Left renal pelvis (tissue), 4 donors: ENCODE results near the gene THBS2. TPM values are rescaled to one million over a fixed set of nuclear protein-coding genes. Genes with fewer than 3 reads are reported as not detected.

ENCODE experiments used
- DNase-seq, 4 donors: peaks; one replicate each; pipeline ENCODE4 v3.0.0-alpha.2; 2013; ENCODE audit warnings: low read depth in 4 of 4, low spot score in 3 of 4
- polyA plus RNA-seq, 4 donors: library from polyadenylated mRNA; unstranded; fragments of 120-200 nt; gene quantifications; one replicate each; pipeline ENCODE4 v1.2.1, GENCODE V29; 2013; ENCODE audit not compliant: insufficient read length in 4 of 4

Gene THBS2
- polyA plus RNA-seq, 4 donors = 8.0 to 56.8 (median 23.2) TPM

DNA sequence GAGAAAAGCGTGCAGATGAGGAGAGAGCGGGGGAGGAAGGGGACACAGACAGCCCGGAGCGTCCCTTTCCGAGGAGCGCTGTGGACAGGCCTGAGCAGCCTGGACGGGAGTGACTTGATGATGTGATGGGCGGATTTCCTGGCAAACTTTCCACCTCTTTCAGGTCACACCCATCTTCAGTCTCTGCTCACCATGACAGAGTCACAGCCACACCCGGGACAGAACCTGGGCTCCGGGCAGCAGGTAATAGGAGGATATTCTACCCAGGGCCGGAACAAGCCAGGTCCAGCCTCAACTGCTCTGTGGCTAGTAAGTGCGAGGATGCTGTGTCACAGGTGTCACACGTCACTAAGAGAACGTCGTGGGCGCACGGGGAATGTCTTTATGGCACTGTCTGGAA lies 84.3 kb downstream of the THBS2 start:
- no peak for DNase-seq

DNA sequence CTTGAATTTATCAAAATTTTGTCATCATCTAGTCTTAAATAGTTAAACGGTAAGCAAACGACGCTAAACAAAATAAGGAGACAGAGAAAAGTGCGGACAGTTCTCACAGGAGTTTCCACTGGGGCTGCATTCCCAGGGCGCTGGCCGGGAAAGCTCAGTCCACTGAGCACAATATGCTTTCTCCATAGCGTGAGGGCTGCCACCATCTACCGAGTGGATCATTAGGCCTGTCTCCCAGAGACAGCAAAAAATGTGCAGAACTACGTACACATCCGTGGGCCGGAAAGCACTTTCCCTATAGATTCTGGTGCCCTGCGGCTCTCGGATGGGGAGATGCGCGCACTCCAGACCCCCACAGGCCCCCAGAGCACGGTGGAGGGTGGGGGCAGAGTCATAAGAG lies 84.9 kb downstream of the THBS2 start:
- DNase-seq = no peak

DNA sequence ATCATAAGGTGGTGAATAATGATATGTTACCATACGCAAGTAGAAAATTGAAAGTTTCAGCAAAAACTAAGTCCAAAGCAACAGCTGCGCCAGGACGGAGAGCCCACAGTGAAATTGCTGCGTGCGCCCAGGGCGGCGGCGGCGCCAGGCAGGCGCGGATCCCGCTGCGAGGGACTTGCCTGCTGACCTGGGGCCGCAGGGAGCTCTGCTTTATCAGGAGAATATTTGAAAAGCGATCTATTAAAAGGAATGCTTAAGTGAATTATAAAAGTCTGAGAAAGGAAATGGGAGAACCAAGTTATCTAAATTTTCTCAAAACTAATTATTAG lies 85.4 kb downstream of the THBS2 start:
- DNase-seq = no peak

DNA sequence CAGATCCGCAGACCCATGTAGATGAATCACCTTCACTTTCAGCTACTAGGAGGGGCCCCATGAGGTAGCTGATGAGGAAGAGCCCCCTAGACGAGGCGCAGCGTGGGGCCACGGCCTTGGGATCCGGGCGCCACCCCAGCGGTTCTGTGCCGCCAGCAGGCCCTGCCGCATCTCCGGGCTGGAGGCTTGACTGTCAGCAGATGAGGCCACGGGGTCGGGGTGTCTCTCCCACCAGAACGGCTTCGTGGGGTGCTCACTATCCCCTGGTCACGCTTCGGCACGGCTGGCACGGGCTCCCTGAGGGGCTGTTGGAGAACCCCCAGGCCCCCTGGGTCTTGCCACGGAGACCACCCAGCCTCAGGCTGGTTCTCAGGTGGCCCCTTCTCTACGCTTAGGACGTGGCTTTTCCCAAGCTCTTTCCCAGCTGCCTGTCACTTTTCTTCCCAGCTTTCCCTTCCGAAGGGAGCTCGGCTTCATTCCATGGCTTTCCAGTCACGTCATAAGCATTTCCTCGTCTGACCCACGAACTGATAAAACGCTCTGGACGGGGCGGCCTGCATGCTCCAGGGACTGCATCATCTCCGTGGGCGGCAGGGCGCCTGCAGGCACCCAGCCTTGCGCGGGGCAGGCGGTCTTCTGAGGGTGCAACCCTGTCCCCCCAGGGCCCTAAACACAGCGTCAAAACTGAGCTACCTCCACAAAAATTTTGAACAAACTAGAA lies 85.9 kb downstream of the THBS2 start:
- DNase-seq = no peak

DNA sequence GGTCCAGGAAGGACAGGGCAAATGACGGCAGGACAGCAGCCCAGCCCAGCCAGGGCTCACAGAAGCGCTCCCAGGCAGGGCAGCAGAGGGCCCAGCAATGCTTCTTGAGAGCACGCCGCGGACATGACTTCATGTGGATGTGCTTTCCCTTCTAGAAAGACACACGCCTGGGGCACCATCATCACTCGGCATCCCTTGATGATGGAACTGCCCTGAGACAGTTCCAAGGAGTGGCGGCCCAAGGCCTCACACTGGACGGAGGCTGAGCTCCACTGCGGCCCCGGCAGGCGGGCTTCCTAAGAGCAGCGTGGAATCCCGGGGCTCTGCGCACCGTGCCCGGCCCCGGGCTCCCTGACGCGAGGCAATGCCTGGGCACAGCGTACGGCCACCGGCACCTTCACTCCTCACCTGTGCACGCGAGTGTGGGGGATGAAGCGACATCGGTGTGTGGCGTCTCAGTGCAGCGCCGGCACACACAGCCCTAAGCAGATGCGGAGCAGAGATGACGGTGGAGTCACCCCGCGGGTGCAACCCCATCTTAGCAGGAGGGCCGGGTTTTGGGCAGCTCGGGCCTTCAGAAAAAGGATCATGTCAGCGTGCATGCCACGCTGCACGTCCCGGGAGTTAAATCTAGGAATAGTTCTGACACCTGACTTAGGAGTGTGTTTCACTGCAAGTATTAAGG lies 86.6 kb downstream of the THBS2 start:
- no peak for DNase-seq
